Pancreas (tissue), 10 donors: ENCODE results near the gene TSC22D4. TPM values are rescaled to one million over a fixed set of nuclear protein-coding genes. Genes with fewer than 3 reads are reported as not detected.
A peak's percentile ranks its signal among the peaks of the same experiment; 100 is the strongest.
"Not testable (repeated sequence)": the region's sequence is repeated elsewhere in the genome, so short reads cannot be mapped to it uniquely, and the experiment has no call there.

Experiments
- ATAC-seq, 4 donors: fragments of 200-7000 bp; cut with Tn5 transposase; one replicate each; pipeline versions ENCODE4 v1.8.0 to v1.9.1; 2020; ENCODE audit warnings: mild to moderate bottlenecking in 4 of 4, moderate library complexity in 4 of 4
- DNase-seq, 6 donors: peaks; one replicate each; pipeline ENCODE4 v3.0.0-alpha.2; 2020
- FAIRE-seq: peaks from 2 replicates; lab custom pipeline; 2012; peaks lifted over from hg19 to GRCh38; lab: Jason Lieb, UNC
- H3K27ac ChIP-seq, 4 donors: fragments of 200-600 bp; sonication (generic); 1 replicate in 3 of 4; 2 replicates in 1 of 4; pipeline versions ENCODE4 v1.5.0 to v1.8.0; 2020
- H3K27me3 ChIP-seq, 4 donors: fragments of 200-600 bp; one replicate each; pipeline ENCODE4 v1.8.0; 2021
- H3K36me3 ChIP-seq, 3 donors: fragments of 200-600 bp; sonication (generic) in 1 of 3; one replicate each; pipeline versions ENCODE4 v1.5.0 to v1.8.0; 2020 to 2021
- H3K4me1 ChIP-seq, 3 donors: fragments of 200-600 bp; one replicate each; pipeline ENCODE4 v1.8.0; 2021
- H3K4me3 ChIP-seq, 4 donors: fragments of 200-600 bp; sonication (generic) in 2 of 4; one replicate each; pipeline versions ENCODE4 v1.5.0 to v1.8.0; 2020 to 2021
- H3K9me3 ChIP-seq, 4 donors: fragments of 200-600 bp; one replicate each; pipeline ENCODE4 v1.8.0; 2021
- WGBS, 2 donors: extraction: QIAGEN DNeasy Blood & Tissue Kit; methylation state at CpG; one replicate each; pipeline ENCODE4 v1.1.7; 2013; 5-methylcytosine and 5-hydroxymethylcytosine counted together
- intact Hi-C, 3 donors: fragments of 100-400 bp; cut with DNase I; formaldehyde crosslinking; loops; one replicate each; pipeline versions ENCODE4 v1.11.1 to v1.14.2; 2022
- polyA plus RNA-seq, 2 donors: library from polyadenylated mRNA; stranded (reverse); fragments of 200-250 nt; gene quantifications; one replicate each; pipeline ENCODE4 v1.2.3, GENCODE V29; 2013
- total RNA-seq, 6 donors: library from RNA; stranded (reverse); fragmentation: NEBNext Ultra II Directional in 4 of 6; extraction: Animal tissue kit (Norgen Biotek cat#: 25700) in 4 of 6; gene quantifications; one replicate each; pipeline versions ENCODE4 v1.2.1 to v1.2.4, GENCODE V29; 2021 to 2023
- TF ChIP-seq, protein P1 (sequence below), 4 donors: fragments of 200-600 bp; sonication (generic) in 3 of 4; IDR thresholded peaks; one replicate each; pipeline versions ENCODE4 v1.5.0 to v1.8.0; 2021; ENCODE audit warnings: antibody characterized with exemption in 4 of 4
- donor health status: healthy with polysubstance abuse.
- donor health status: DM: no; HTN: no; CAD: no; lungs with moderate emphysema.
- donor health status: DM: no; HTN: no; CAD: no.
- donor health status: control.
- donor health status: control.
- donor health status: Bipolar disorder and iron deficiency.
- donor health status: DM: yes; HTN: yes; CAD: no.
- donor health status: DM: no; HTN: no; CAD: no.
- donor health status: DM: no; HTN: no; CAD: no.
- donor health status: DM: yes; HTN: yes; CAD: no.

The TSC22D4 gene
- total and polyA plus RNA-seq, 8 donors = 17.4 to 44.6 (median 20.8) TPM

DNA sequence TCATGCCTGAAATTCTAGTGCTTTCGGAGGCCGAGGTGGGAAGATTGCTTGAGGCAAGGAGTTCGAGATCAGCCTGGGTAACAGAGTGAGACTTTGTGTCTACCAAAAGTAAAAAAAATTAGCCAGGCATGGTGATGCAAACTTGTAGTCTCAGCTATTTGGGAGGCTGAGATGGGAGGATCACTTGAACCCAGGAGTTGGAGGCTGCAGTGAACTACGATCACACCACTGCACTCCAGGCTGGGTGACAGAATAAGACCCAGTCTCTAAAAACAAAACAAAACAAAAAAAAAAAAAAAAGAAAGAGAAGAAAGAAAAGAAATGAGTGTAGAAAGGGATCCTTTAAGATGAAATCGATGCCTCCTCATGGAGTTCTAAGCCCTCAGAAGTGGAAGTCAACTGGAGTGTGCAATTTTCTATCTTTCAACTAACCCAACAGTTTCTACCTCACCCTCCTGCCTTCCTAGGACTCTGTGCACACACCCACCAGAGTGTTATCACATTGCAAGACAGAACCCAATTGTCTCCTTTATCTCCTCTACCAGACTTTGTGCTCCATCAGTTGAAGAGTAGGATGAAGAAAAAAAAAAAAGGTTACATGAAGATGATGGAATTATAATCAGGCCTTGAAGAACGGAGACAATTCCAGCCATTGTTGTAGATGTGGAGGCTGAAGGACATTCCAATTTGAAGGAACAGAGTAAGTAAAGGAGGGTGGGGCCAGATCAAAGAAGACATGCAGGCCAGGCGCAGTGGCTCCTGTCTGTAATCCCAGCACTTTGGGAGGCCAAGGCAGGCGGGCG, 31.6 kb upstream of the TSC22D4 start:
- no peak for ATAC-seq
- no peaks in the 10 kb centered on the region for H3K4me1 ChIP-seq
- TF ChIP-seq, protein P1, sequence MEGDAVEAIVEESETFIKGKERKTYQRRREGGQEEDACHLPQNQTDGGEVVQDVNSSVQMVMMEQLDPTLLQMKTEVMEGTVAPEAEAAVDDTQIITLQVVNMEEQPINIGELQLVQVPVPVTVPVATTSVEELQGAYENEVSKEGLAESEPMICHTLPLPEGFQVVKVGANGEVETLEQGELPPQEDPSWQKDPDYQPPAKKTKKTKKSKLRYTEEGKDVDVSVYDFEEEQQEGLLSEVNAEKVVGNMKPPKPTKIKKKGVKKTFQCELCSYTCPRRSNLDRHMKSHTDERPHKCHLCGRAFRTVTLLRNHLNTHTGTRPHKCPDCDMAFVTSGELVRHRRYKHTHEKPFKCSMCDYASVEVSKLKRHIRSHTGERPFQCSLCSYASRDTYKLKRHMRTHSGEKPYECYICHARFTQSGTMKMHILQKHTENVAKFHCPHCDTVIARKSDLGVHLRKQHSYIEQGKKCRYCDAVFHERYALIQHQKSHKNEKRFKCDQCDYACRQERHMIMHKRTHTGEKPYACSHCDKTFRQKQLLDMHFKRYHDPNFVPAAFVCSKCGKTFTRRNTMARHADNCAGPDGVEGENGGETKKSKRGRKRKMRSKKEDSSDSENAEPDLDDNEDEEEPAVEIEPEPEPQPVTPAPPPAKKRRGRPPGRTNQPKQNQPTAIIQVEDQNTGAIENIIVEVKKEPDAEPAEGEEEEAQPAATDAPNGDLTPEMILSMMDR (IDR thresholded peaks at IDR 0.05) = no peak
- no peak overlapping the region for H3K27ac ChIP-seq
- intact Hi-C loops = no loop called here
- no peaks in the 10 kb centered on the region for H3K36me3 ChIP-seq
- H3K9me3 ChIP-seq = no peaks in the 10 kb centered on the region
- H3K27me3 ChIP-seq = no peaks in the 10 kb centered on the region
- no peak for FAIRE-seq
- DNase-seq = no peak
- WGBS, 2 donors = 91 to 92% methylated on average over 9 of the region's 9 CpGs
- no peak overlapping the region for H3K4me3 ChIP-seq

DNA sequence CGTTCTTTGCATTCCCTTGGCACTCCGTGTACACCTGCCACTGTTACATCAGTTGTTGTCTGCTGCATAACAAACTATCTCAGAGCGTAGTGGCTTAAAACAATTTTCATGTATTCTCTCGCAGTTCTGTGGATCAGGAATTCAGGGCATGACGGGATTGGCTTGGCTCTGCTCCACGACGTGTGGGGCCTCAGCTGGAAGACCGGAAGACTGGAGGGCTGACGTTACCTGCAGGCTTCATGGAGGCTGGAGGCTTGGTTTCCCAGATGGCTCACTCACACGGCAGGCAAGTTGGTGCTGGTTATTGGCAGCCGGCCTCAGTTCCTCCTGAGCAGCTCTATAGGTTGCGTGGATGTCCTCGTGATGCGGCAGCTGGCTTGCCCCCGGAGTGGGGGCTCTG, 30.2 kb upstream of the TSC22D4 start:
- TF ChIP-seq, protein P1 (IDR thresholded peaks at IDR 0.05) = no peak
- 37 to 41% methylated on average over 15 of the region's 15 CpGs for WGBS, 2 donors
- Histone ChIP-seq H3K27ac (peak overlapping the region; percentile 3 to 73 (median 56)), H3K27me3 (no peaks in the 10 kb centered on the region), H3K36me3 (no peaks in the 10 kb centered on the region), H3K4me1 (no peaks in the 10 kb centered on the region), H3K4me3 (no peak overlapping the region), H3K9me3 (no peaks in the 10 kb centered on the region)
- FAIRE-seq (no peak), ATAC-seq (peak; percentile 80 to 92 (median 88)), DNase-seq (peak; percentile 44 to 86 (median 79))
- intact Hi-C loops = no loop called here

DNA sequence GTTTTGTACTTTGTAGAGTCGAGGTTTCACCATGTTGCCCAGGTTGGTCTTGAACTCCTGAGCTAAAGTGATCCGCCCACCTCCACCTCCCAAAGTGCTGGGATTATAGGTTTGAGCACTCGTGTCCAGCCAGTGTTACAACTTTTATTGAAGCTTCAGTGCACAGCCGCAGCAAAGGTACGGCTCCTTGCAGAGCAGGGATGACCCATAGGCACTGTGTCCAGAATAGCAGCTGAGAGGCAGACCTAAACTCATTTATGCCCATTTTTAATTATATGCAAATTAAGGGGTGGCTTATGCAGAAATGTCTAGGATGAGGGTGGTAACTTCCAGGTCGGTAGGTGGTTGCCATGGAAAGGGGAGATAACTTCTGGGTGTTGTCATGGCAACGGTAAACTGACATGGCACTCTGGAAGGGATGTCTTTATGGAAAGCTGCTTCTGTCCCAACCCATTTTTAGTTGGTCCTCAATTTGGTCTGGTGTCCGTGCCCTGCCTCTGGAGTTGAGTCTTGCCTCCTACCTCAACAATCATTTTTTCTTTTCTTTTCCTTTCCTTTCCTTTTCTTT, 27.4 kb upstream of the TSC22D4 start:
- Histone ChIP-seq H3K36me3 (no peaks in the 10 kb centered on the region), H3K27ac (no peak overlapping the region), H3K27me3 (no peaks in the 10 kb centered on the region), H3K9me3 (no peaks in the 10 kb centered on the region), H3K4me3 (no peak overlapping the region), H3K4me1 (no peaks in the 10 kb centered on the region)
- TF ChIP-seq, protein P1 (IDR thresholded peaks at IDR 0.05) = no peak
- WGBS, 2 donors = 61 to 66% methylated on average over 8 of the region's 8 CpGs
- ATAC-seq = no peak
- DNase-seq = no peak
- no peak for FAIRE-seq
- intact Hi-C loops = no loop called here

DNA sequence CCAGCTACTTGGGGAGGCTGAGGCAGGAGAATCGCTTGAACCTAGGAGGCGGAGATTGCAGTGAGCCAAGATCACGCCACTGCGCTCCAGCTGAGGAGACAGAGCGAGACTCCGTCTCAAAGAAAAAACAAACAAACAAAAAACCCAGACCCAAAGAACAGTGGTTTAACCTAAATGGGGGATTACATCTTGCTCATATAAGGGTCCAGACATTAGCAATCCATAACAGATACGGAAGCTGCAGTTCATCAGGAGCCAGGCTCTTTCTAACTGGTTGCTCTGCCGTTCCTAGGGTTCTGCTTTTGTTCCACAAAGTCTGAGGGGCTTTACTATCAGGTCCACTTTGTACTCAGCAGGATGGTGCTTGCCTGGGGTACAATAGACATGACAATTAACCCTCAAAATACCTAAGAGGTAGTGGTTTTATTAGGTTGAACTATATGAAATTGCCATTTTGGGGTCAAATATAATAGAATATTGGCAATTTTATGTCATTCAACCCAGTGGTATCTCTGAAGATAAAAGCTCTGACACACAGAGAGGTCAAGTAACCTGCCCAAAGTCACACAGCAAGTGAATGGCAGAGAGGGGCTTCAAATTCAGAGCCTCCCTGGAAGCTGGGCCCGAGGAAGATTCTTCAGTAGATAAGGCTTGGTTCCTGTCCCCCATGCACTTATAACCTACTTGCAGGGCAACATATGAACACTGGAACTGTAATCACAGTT, 26.0 kb upstream of the TSC22D4 start:
- Histone ChIP-seq H3K9me3 (no peaks in the 10 kb centered on the region), H3K27ac (no peak overlapping the region), H3K27me3 (no peaks in the 10 kb centered on the region), H3K4me1 (no peaks in the 10 kb centered on the region), H3K36me3 (no peaks in the 10 kb centered on the region), H3K4me3 (no peak overlapping the region)
- no peak for DNase-seq
- no peak for ATAC-seq
- FAIRE-seq = no peak
- intact Hi-C loops = no loop called here
- TF ChIP-seq, protein P1 (IDR thresholded peaks at IDR 0.05) = no peak
- 93% methylated on average over 9 of the region's 9 CpGs for WGBS, 2 donors

DNA sequence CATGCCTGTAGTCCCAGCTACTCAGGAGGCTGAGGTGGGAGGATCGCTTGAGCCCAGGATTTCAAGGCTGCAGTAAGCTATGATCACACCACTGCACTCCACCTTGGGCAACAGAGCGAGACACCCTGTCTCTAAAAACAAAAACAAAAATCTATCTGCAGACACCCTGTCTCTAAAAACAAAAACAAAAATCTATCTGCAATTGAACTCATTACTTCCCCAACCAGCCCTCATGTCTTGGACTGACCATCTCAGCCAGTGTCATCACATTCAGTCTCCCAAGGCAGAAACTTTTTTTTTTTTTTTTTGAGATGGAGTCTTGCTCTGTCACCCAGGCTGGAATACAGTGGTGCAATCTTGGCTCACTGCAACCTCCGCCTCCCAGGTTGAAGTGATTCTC, 25.0 kb upstream of the TSC22D4 start:
- FAIRE-seq, H3K27me3 ChIP-seq, DNase-seq, intact Hi-C loops, ATAC-seq, H3K4me3 ChIP-seq, H3K4me1 ChIP-seq, H3K9me3 ChIP-seq, H3K36me3 ChIP-seq, H3K27ac ChIP-seq: not testable (repeated sequence)
- 93 to 98% methylated on average over 3 of the region's 3 CpGs for WGBS, 2 donors

DNA sequence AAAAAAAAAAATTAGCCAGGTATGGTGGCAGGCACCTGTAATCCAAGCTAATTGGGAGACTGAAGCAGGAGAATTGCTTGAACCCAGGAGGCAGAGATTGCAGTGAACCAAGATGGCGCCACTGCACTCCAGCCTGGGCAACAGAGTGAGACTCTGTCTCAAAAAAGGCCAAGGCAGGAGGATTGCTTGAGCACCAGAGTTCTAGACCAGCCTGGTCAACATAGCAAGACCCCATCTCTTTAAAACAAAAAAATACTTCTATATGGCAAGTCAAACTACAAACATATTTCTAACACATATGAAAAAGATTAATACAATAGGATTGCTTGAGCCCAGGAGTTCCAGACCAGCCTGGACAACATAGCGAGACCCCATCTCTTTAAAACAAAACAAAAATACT, 21.7 kb upstream of the TSC22D4 start:
- H3K36me3 ChIP-seq, H3K4me3 ChIP-seq, intact Hi-C loops, DNase-seq, H3K27me3 ChIP-seq, FAIRE-seq, ATAC-seq, H3K9me3 ChIP-seq, H3K4me1 ChIP-seq, H3K27ac ChIP-seq: not testable (repeated sequence)
- 86 to 93% methylated on average over 2 of the region's 2 CpGs for WGBS, 2 donors
